ENCODE measurements around the gene DENND5B. TPM values are rescaled to one million over a fixed set of nuclear protein-coding genes. Genes with fewer than 3 reads are reported as not detected.

DENND5B gene
- total and polyA plus RNA-seq, 12 donors: 5.2 to 60.8 (median 45.3) TPM

- intact Hi-C loops (cut with DNase I): no loop called here
- Histone ChIP-seq H3K36me3 (no peaks in the 10 kb centered on the region), H3K4me3 (no peak overlapping the region), H3K9me3 (peaks cover 0 to 7% (median 4%) of the 10 kb centered on the region in 11 donors), H3K27ac (peak overlapping the region in 2 of 10 donors; percentile 7 to 52), H3K27me3 (no peaks in the 10 kb centered on the region), H3K4me1 (peaks cover 0 to 37% (median 24%) of the 10 kb centered on the region in 9 donors)
- TF ChIP-seq CTCF (IDR thresholded peaks at IDR 0.05): no peak
- DNase-seq (no peak), ATAC-seq (peak in 3 of 8 donors; percentile 41 to 59 (median 44))
- WGBS, 2 donors: 75 to 76% methylated on average over 4 of the region's 4 CpGs
These were observed 80.9 kb downstream of the DENND5B start for GRCh38 chr12:31510034-31510433.

- Histone ChIP-seq H3K27ac (no peak overlapping the region), H3K9me3 (peaks cover 0 to 15% (median 8%) of the 10 kb centered on the region in 11 donors), H3K4me3 (no peak overlapping the region), H3K4me1 (peaks cover 0 to 37% (median 24%) of the 10 kb centered on the region in 9 donors), H3K36me3 (no peaks in the 10 kb centered on the region), H3K27me3 (no peaks in the 10 kb centered on the region)
- TF ChIP-seq CTCF (IDR thresholded peaks at IDR 0.05): no peak
- WGBS, 2 donors: 80 to 81% methylated on average over 4 of the region's 4 CpGs
- DNase-seq: no peak
- intact Hi-C loops (cut with DNase I): loop anchor here in 1 of 10 donors (10.0 kb wide), 1 partner anchor 56 kb away; no protein-coding TSS in a partner anchor
- no peak for ATAC-seq
These were observed 82.3 kb downstream of the DENND5B start for GRCh38 chr12:31508436-31509150.

- no peak for TF ChIP-seq CTCF (IDR thresholded peaks at IDR 0.05)
- H3K4me1 ChIP-seq: peaks cover 0 to 37% (median 24%) of the 10 kb centered on the region in 9 donors
- ATAC-seq (no peak), DNase-seq (no peak)
- H3K4me3 ChIP-seq: no peak overlapping the region
- peaks cover 0 to 15% (median 8%) of the 10 kb centered on the region in 11 donors for H3K9me3 ChIP-seq
- H3K36me3 ChIP-seq: no peaks in the 10 kb centered on the region
- intact Hi-C loops (cut with DNase I): loop anchor here in 1 of 10 donors (10.0 kb wide), 1 partner anchor 57 kb away; no protein-coding TSS in a partner anchor
- H3K27ac ChIP-seq: no peak overlapping the region
- 95 to 98% methylated on average over 1 of the region's 1 CpG for WGBS, 2 donors
- H3K27me3 ChIP-seq: no peaks in the 10 kb centered on the region
These were observed 83.0 kb downstream of the DENND5B start for GRCh38 chr12:31507966-31508365.

DNA sequence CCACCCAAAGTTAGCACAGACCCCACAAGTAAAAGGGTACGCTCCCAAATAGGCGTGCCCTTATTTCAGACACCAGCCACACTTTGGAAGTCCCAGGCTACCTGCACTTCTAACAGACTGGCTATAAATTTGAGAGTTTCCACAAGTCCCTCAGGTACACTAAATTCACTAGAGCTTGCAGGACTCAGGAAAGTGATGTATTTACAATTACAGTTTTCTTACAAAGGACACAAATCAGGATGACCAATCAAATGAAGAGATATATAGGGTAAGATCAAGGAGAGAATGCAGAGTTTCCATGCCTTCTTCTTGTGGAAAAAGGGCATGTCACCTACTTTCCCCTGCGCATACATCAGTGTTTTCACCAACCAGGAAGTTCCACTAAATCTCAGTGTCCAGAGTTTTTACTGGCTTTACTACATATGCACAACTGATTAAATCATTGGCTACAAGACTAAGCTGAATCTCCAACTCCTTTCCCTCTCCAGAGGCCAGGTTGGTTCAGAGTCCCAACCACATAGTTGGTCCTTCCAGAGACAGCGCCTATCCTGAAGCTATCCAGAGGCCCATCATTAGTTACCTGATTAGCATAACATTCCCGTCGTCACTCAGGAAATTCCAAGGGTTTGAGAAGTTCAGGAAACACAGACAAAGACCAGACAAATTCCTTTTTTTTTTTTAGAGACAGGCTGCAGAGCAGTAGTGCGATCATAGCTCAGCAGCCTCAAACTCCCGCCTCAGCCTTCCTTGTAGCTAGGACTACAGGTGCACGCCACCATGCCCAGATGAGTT lies 84.2 kb downstream of the DENND5B start:
- ATAC-seq: peak in 1 of 8 donors; percentile 20
- Histone ChIP-seq H3K36me3 (no peaks in the 10 kb centered on the region), H3K4me3 (no peak overlapping the region), H3K9me3 (peaks cover 0 to 15% (median 8%) of the 10 kb centered on the region in 11 donors), H3K4me1 (peaks cover 0 to 37% (median 24%) of the 10 kb centered on the region in 9 donors), H3K27me3 (no peaks in the 10 kb centered on the region), H3K27ac (no peak overlapping the region)
- 70 to 74% methylated on average over 9 of the region's 9 CpGs for WGBS, 2 donors
- no peak for DNase-seq
- intact Hi-C loops (cut with DNase I): loop anchor here in 1 of 10 donors (10.0 kb wide), 1 partner anchor 58 kb away; no protein-coding TSS in a partner anchor
- TF ChIP-seq CTCF (IDR thresholded peaks at IDR 0.05): no peak

Measured in heart right ventricle (tissue), 16 donors.